Neural cell (in vitro differentiated cells): Measurements from ENCODE around the gene PDE3A. TPM values are rescaled to one million over a fixed set of nuclear protein-coding genes. Genes with fewer than 3 reads are reported as not detected.

Experiments
- H2AFZ ChIP-seq: fragments of 200-600, 300-800 bp; sonication (generic), shearing (Covaris generic); 2 replicates; pipeline ENCODE4 v1.6.0; 2014; ENCODE audit warnings: low read depth, mild to moderate bottlenecking, antibody characterized with exemption, low read length, moderate library complexity
- H3F3A ChIP-seq: fragments of 200-600 bp; shearing (Covaris generic); 2 replicates; pipeline ENCODE4 v1.6.1; 2016; ENCODE audit warnings: mild to moderate bottlenecking, moderate library complexity, mixed read lengths, antibody characterized with exemption, low read length; ENCODE audit not compliant: insufficient read depth, poor library complexity, severe bottlenecking
- H3K27ac ChIP-seq: fragments of 200-600, 300-800 bp; sonication (generic), shearing (Covaris generic); 2 replicates; pipeline ENCODE4 v1.5.1; 2014; ENCODE audit warnings: mild to moderate bottlenecking, low read length, moderate library complexity
- H3K27me3 ChIP-seq: fragments of 300-800, 200-600 bp; sonication (generic), shearing (Covaris generic); 2 replicates; pipeline ENCODE4 v1.6.0; 2014; ENCODE audit warnings: mild to moderate bottlenecking, low read depth, low read length, moderate library complexity; ENCODE audit not compliant: insufficient read depth
- H3K36me3 ChIP-seq: fragments of 300-800, 200-600 bp; sonication (generic), shearing (Covaris generic); 2 replicates; pipeline ENCODE4 v1.5.1; 2014; ENCODE audit warnings: mild to moderate bottlenecking, antibody characterized with exemption, low read length, moderate library complexity; ENCODE audit not compliant: insufficient read depth
- H3K4me2 ChIP-seq: fragments of 300-800, 200-600 bp; sonication (generic), shearing (Covaris generic); 2 replicates; pipeline ENCODE4 v1.6.0; 2014; ENCODE audit warnings: mild to moderate bottlenecking, low read length
- H3K4me3 ChIP-seq: fragments of 300-800, 200-600 bp; sonication (generic), shearing (Covaris generic); 2 replicates; pipeline ENCODE4 v1.5.1; 2014; ENCODE audit warnings: mild to moderate bottlenecking, low read length, moderate library complexity
- H3K79me2 ChIP-seq: fragments of 200-600 bp; shearing (Covaris generic); replicated peaks from 2 replicates; pipeline ENCODE4 v1.6.0; 2014; ENCODE audit warnings: mild to moderate bottlenecking, low read length, moderate library complexity; ENCODE audit not compliant: insufficient read depth
- H3K9ac ChIP-seq: fragments of 300-800, 200-600 bp; sonication (generic), shearing (Covaris generic); 2 replicates; pipeline ENCODE4 v1.6.1; 2016; ENCODE audit warnings: mild to moderate bottlenecking, low read length, mixed read lengths
- H3K9me2 ChIP-seq: fragments of 200-600 bp; shearing (Covaris generic); 2 replicates; pipeline ENCODE4 v1.6.1; 2016; ENCODE audit warnings: mild to moderate bottlenecking, low read length, mixed read lengths; ENCODE audit not compliant: insufficient read depth
- H3K9me3 ChIP-seq: fragments of 200-600, 300-800 bp; sonication (generic), shearing (Covaris generic); 2 replicates; pipeline ENCODE4 v1.6.1; 2016; ENCODE audit warnings: mild to moderate bottlenecking, mixed run types, low read length, moderate library complexity, mixed read lengths
- H4K20me1 ChIP-seq: fragments of 200-600 bp; shearing (Covaris generic); 2 replicates; pipeline ENCODE4 v1.6.1; 2016; ENCODE audit warnings: mild to moderate bottlenecking, mixed run types; ENCODE audit not compliant: insufficient read depth
- EP300 ChIP-seq: fragments of 450-650 bp; conservative IDR thresholded peaks from 2 replicates; pipeline ENCODE4 v1.6.1; 2014; ENCODE audit warnings: antibody characterized with exemption, mild to moderate bottlenecking, moderate library complexity; ENCODE audit not compliant: poor library complexity, severe bottlenecking
- EZH2 ChIP-seq: fragments of 200-600, 300-800 bp; shearing (Covaris generic), sonication (generic); IDR thresholded peaks from 2 replicates; pipeline ENCODE4 v1.6.1; 2014; ENCODE audit warnings: antibody characterized with exemption, low read length, borderline replicate concordance, mild to moderate bottlenecking; ENCODE audit not compliant: insufficient read depth, poor library complexity, severe bottlenecking
- MXI1 ChIP-seq: fragments of 450-650 bp; conservative IDR thresholded peaks from 2 replicates; pipeline ENCODE4 v1.6.1; 2014; ENCODE audit warnings: antibody characterized with exemption, mild to moderate bottlenecking; ENCODE audit not compliant: poor library complexity, severe bottlenecking
- POLR2AphosphoS5 ChIP-seq: IDR thresholded peaks from 2 replicates; pipeline ENCODE4 v1.6.1; 2012
- RAD21 ChIP-seq: fragments of 450-650 bp; conservative IDR thresholded peaks from 2 replicates; pipeline ENCODE4 v1.6.1; 2014; ENCODE audit warnings: antibody characterized with exemption, mild to moderate bottlenecking, moderate library complexity
- SMC3 ChIP-seq: fragments of 450-650 bp; conservative IDR thresholded peaks from 2 replicates; pipeline ENCODE4 v1.6.1; 2014; ENCODE audit warnings: antibody characterized with exemption, mild to moderate bottlenecking, moderate library complexity; ENCODE audit not compliant: poor library complexity
- TAF1 ChIP-seq: IDR thresholded peaks from 2 replicates; pipeline ENCODE4 v1.6.1; 2012; ENCODE audit warnings: low read depth
- polyA plus RNA-seq: library from polyadenylated mRNA; depleted of rRNA; stranded (reverse); fragments of >200 nt; gene quantifications from 2 replicates; pipeline ENCODE4 v1.2.3, GENCODE V29; 2014
- TF ChIP-seq, protein P1 (sequence below): IDR thresholded peaks from 2 replicates; pipeline ENCODE4 v1.6.1; 2012; ENCODE audit warnings: borderline replicate concordance
- TF ChIP-seq, protein P2 (sequence below): fragments of 450-650 bp; IDR thresholded peaks from 2 replicates; pipeline ENCODE4 v1.5.1; 2014; ENCODE audit warnings: antibody characterized with exemption, mild to moderate bottlenecking, moderate library complexity; ENCODE audit not compliant: poor library complexity, severe bottlenecking

Gene PDE3A
- polyA plus RNA-seq, 1 donor from 2014 or later, result 0.94 TPM

DNA sequence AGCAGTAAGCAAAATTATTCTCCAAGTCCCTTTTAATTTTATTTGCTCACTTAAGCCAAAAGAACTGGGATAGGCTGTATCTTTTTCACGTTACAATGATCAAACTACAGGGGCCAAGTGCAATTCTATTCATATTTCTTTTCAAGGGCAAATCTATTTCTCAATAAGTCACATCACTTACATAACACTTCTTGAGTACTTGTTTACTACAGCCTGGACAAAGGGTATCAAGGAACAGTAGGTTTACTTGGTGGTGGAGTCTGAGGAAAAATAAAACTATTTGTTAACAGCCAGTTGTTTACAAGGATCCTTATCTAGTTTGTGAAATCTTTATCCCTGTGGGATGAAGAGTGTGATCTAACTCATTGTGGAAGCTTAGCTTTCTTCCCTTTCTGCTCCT is 72.1 kb downstream of the PDE3A start:
- no peak overlapping the region for H3K4me2 ChIP-seq
- no peaks in the 10 kb centered on the region for H3K9me3 ChIP-seq
- no peak overlapping the region for H3K27ac ChIP-seq
- H3K27me3 ChIP-seq, result no peaks in the 10 kb centered on the region
- TF ChIP-seq POLR2AphosphoS5 (no peak), RAD21 (no peak), TAF1 (no peak), MXI1 (no peak), EP300 (no peak), SMC3 (no peak), EZH2 (no peak)
- TF ChIP-seq, protein P1, sequence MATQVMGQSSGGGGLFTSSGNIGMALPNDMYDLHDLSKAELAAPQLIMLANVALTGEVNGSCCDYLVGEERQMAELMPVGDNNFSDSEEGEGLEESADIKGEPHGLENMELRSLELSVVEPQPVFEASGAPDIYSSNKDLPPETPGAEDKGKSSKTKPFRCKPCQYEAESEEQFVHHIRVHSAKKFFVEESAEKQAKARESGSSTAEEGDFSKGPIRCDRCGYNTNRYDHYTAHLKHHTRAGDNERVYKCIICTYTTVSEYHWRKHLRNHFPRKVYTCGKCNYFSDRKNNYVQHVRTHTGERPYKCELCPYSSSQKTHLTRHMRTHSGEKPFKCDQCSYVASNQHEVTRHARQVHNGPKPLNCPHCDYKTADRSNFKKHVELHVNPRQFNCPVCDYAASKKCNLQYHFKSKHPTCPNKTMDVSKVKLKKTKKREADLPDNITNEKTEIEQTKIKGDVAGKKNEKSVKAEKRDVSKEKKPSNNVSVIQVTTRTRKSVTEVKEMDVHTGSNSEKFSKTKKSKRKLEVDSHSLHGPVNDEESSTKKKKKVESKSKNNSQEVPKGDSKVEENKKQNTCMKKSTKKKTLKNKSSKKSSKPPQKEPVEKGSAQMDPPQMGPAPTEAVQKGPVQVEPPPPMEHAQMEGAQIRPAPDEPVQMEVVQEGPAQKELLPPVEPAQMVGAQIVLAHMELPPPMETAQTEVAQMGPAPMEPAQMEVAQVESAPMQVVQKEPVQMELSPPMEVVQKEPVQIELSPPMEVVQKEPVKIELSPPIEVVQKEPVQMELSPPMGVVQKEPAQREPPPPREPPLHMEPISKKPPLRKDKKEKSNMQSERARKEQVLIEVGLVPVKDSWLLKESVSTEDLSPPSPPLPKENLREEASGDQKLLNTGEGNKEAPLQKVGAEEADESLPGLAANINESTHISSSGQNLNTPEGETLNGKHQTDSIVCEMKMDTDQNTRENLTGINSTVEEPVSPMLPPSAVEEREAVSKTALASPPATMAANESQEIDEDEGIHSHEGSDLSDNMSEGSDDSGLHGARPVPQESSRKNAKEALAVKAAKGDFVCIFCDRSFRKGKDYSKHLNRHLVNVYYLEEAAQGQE, result no peak
- TF ChIP-seq, protein P2, sequence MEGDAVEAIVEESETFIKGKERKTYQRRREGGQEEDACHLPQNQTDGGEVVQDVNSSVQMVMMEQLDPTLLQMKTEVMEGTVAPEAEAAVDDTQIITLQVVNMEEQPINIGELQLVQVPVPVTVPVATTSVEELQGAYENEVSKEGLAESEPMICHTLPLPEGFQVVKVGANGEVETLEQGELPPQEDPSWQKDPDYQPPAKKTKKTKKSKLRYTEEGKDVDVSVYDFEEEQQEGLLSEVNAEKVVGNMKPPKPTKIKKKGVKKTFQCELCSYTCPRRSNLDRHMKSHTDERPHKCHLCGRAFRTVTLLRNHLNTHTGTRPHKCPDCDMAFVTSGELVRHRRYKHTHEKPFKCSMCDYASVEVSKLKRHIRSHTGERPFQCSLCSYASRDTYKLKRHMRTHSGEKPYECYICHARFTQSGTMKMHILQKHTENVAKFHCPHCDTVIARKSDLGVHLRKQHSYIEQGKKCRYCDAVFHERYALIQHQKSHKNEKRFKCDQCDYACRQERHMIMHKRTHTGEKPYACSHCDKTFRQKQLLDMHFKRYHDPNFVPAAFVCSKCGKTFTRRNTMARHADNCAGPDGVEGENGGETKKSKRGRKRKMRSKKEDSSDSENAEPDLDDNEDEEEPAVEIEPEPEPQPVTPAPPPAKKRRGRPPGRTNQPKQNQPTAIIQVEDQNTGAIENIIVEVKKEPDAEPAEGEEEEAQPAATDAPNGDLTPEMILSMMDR, result no peak
- no peaks in the 10 kb centered on the region for H3F3A ChIP-seq
- H3K4me3 ChIP-seq, result no peak overlapping the region
- H3K9me2 ChIP-seq, result no peaks in the 10 kb centered on the region
- H3K79me2 ChIP-seq, result no peaks in the 10 kb centered on the region
- H3K36me3 ChIP-seq, result no peaks in the 10 kb centered on the region
- H3K9ac ChIP-seq, result no peak overlapping the region
- no peaks in the 10 kb centered on the region for H4K20me1 ChIP-seq
- H2AFZ ChIP-seq, result no peak overlapping the region

DNA sequence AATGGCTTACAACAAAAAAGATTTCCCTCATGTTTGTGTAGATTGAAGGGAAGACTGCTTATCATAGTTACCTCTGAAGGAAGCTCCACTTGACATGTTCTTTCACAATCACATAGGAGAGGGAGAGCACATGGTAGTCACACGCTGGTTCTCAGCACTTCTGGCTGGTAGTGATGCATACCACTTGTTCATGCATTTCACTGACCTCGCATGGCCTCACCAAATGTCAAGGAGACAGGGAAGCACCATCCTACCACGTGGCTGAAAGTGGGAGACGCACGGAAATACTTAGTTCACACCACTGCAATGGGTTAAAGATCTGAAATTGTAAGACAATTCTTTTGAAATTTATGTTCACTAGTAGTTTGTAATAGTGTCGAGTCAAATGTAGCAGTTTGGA is 74.0 kb downstream of the PDE3A start:
- Histone ChIP-seq H3K4me3 (no peak overlapping the region), H3K4me2 (no peak overlapping the region), H3K27ac (no peak overlapping the region), H3K79me2 (no peaks in the 10 kb centered on the region), H3K9me3 (no peaks in the 10 kb centered on the region), H3K36me3 (no peaks in the 10 kb centered on the region), H4K20me1 (no peaks in the 10 kb centered on the region), H3K9ac (no peak overlapping the region), H2AFZ (no peak overlapping the region), H3K27me3 (no peaks in the 10 kb centered on the region), H3K9me2 (no peaks in the 10 kb centered on the region), H3F3A (no peaks in the 10 kb centered on the region)
- TF ChIP-seq TAF1, result no peak
- TF ChIP-seq, protein P2, result no peak
- TF ChIP-seq EZH2, result no peak
- no peak for TF ChIP-seq RAD21
- no peak for TF ChIP-seq SMC3
- no peak for TF ChIP-seq POLR2AphosphoS5
- no peak for TF ChIP-seq EP300
- TF ChIP-seq, protein P1, result no peak
